ENCODE data around the gene ZDBF2.

ZDBF2 gene

DNA sequence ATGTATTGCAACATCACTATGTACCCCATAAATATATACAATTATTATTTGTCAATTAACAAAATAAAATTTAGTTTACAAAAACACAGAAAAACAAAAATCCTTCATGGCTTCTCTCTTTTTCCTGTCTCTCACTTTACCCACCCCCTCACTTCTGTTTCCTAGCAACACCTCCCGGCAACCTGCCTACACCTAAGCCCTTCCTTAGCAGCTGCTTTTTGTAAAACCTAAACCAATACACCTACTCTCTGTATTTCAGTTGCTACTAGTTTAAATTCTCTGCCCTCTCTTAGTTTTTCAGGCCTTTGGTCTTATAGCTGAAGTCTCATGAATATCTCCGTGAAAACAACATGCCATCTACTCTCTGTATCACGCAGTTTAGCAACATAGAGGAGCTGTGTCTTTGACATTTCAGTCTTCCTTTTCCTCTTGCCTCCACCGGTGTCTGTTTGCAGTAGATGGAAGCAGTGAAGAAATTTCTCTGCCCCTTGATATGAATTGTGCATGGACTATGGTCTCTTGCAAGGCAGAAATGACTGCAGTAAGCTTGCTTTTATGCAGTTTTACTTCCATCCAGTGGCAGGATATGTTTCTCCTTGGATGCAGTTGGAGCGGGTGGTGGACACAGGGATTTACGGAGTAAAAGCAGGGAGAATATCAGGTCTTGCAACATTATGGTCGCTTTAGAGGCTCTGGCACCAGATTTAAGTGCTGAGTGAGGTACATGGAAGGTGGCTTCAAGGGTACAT is 42.0 kb upstream of the ZDBF2 start:
- no peak for DNase-seq (ENCODE audit: low read depth)
- TF ChIP-seq, protein P1, sequence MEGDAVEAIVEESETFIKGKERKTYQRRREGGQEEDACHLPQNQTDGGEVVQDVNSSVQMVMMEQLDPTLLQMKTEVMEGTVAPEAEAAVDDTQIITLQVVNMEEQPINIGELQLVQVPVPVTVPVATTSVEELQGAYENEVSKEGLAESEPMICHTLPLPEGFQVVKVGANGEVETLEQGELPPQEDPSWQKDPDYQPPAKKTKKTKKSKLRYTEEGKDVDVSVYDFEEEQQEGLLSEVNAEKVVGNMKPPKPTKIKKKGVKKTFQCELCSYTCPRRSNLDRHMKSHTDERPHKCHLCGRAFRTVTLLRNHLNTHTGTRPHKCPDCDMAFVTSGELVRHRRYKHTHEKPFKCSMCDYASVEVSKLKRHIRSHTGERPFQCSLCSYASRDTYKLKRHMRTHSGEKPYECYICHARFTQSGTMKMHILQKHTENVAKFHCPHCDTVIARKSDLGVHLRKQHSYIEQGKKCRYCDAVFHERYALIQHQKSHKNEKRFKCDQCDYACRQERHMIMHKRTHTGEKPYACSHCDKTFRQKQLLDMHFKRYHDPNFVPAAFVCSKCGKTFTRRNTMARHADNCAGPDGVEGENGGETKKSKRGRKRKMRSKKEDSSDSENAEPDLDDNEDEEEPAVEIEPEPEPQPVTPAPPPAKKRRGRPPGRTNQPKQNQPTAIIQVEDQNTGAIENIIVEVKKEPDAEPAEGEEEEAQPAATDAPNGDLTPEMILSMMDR (conservative IDR thresholded peaks at IDR 0.05; ENCODE audit: low read depth, low read length): no peak
- no peak overlapping the region for H3K4me3 ChIP-seq (ENCODE audit: low read length)

DNA sequence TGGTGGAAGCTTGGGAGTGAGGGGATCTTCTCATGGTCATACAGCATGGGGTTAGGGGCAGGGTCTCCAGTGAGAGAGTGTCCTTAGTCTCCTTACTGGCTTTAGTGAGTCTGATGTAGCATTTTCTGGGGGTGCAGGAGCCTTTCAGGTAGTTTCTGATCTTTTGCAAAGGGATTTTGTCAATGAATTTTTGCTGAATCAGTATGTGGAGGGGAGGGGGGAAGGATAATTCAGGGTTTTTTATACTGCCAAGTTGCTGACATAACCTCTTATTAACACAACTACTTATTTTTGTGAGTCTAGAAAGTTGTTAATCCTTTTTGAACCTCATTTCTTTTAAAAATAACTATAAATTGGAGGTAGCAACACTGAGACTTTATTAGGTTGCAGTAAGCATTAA is 35.3 kb upstream of the ZDBF2 start:
- DNase-seq (ENCODE audit: low read depth): no peak
- TF ChIP-seq, protein P1 (conservative IDR thresholded peaks at IDR 0.05; ENCODE audit: low read depth, low read length): no peak
- H3K4me3 ChIP-seq (ENCODE audit: low read length): no peak overlapping the region

DNA sequence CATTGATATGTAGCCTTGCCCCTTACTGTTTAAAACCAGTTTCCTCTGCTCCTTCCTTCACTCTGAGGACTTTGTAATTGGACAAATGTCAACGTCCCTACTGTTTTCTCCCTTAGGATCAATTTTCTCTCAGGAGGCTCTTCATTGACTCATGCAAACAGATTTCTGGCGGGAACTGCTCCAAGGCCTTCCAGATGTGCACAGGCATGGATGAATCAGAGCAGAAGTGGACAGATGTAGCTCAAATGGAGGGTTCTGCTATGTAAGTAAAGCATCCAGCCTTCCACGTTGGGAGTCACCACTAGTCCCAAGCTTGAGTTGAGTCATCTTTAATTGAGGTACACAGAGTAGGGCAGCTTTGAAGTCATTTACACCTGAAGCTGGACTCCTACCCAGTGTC is 34.1 kb upstream of the ZDBF2 start:
- no peak overlapping the region for H3K4me3 ChIP-seq (ENCODE audit: low read length)
- TF ChIP-seq, protein P1 (conservative IDR thresholded peaks at IDR 0.05; ENCODE audit: low read depth, low read length): no peak
- DNase-seq (ENCODE audit: low read depth): no peak

DNA sequence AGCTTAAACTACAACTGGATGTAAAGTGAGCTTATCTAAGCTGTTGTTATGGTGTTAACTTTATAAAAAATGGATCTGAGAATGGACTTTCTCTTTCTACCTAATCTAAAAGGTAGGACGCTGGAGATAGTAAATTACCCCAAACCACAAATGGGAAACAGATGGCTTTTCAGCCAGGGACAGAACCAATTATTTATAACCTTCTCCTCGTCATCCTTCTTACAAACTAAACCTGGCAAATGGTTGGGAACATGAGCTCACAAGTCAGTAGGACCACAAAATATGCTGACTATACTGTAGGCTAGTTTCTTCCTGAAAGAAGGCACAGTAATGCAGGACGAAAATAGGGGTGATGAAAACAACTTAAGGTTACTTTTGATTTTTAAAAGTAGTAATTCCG is 32.7 kb upstream of the ZDBF2 start:
- no peak overlapping the region for H3K4me3 ChIP-seq (ENCODE audit: low read length)
- TF ChIP-seq, protein P1 (conservative IDR thresholded peaks at IDR 0.05; ENCODE audit: low read depth, low read length): no peak
- DNase-seq (ENCODE audit: low read depth): no peak

DNA sequence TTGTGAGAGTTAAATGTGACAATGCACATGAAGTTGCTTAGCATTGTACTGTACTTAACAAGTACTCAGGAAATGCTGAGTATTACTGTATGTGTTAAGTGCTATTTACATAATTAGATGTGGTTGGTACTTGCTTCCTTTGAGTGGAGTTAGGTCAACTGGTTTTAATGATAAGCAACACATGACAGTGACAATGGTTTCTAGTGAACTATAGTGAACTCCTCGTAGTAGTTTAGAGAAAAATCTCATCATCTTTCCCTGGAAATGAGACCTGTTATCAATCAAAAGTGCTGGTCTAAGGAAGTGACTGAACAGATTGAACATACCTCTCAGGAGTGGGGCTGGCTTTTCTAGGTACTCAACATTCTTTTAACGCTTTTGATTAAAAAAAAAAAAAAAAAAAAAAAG is 29.2 kb upstream of the ZDBF2 start:
- DNase-seq (ENCODE audit: low read depth): no peak
- TF ChIP-seq, protein P1 (conservative IDR thresholded peaks at IDR 0.05; ENCODE audit: low read depth, low read length): no peak
- H3K4me3 ChIP-seq (ENCODE audit: low read length): no peak overlapping the region

DNA sequence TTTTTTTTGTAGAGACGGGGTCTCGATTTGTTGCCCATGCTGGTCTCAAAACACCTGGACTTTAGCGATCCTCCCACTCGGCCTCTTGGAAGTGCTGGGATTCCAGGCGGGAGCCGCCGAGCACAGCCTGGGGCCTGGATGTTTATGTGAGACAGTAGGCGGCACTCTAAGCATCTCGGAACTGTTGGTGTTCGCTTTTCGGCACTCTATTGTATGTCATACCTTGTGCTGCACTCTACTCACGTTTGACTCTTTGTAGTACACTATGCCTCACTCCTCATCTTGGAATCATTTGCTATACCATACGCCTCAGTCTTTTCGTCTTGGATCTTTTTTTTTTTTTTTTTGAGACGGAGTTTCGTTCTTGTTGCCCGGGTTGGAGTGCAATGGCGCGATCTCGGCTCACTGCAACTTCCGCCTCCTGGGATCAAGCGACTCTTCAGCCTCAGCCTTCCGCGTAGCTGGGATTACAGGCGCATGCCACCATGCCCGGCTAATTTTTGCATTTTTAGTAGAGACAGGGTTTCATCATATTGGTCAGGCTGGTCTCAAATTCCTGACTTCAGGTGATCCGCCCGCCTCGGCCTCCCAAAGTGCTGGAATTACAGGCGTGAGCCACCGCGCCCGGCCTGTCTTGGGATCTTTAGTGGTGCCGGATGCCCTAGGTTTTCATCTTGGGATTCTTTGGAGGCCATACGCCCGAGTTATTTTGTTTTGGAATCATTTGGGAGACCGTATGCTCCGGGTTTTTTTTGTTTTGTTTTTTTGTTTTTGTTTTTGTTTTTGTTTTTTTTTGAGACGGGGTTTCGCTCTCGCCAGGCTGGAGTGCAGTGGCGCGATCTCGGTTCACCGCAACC is 24.2 kb upstream of the ZDBF2 start:
- TF ChIP-seq, protein P1 (conservative IDR thresholded peaks at IDR 0.05; ENCODE audit: low read depth, low read length): peak; percentile 24
- peak overlapping the region; percentile 19 for H3K4me3 ChIP-seq (ENCODE audit: low read length)
- DNase-seq (ENCODE audit: low read depth): no peak

All from retinal pigment epithelial cell (primary cell).